ENCODE measurements around the gene SORL1-AS1.
A peak's percentile ranks its signal among the peaks of the same experiment; 100 is the strongest.

SORL1-AS1 gene

DNA sequence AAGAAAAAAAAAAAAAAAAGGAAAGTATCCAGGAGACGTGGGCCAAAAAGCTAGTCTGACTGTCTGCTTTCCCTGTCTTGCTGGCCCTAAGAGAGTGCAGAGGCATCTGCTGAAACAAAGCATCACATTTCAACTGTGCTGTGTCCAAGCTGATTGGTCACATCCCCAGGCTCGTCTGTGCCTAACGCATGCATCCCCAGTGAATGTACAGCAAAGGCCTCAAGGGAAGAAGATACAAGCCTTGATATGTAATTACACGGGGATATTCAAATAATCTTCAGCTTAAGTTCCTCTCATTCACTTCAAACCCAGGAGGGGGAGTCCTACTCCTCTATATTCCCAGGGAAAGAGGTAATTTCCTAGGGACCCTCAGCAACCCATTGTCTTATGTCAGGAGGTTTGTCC lies 6.0 kb downstream of the SORL1-AS1 start:
- Mint-ChIP-seq H3K36me3 (no peaks in the 10 kb centered on the region), H3K9me3 (no peaks in the 10 kb centered on the region), H3K4me1 (peaks cover 69% of the 10 kb centered on the region), H3K27me3 (ENCODE audit: low read depth in 3 of 3) (no peaks in the 10 kb centered on the region), H3K4me3 (no peak overlapping the region), H3K27ac (peak overlapping the region; percentile 58 to 99 (median 97))
- Histone ChIP-seq H3K79me2 (ENCODE audit: insufficient read depth, low read length) (peaks cover 12% of the 10 kb centered on the region), H3K36me3 (replicated peaks in 1 of 2; ENCODE audit: control insufficient read depth in 1 of 2, insufficient read depth in 2 of 2, low read length in 2 of 2) (no peaks in the 10 kb centered on the region), H3K27me3 (ENCODE audit: control insufficient read depth in 2 of 2, insufficient read depth in 2 of 2, low read length in 2 of 2) (no peaks in the 10 kb centered on the region), H3K9ac (ENCODE audit: insufficient read depth, low read length, poor library complexity, severe bottlenecking) (no peak overlapping the region), H4K20me1 (ENCODE audit: insufficient read depth, low read length) (no peaks in the 10 kb centered on the region), H3K4me1 (ENCODE audit: control insufficient read depth in 1 of 2, insufficient read depth in 2 of 2, low read length in 2 of 2) (peaks cover 65 to 68% of the 10 kb centered on the region in 2 donors), H2AFZ (ENCODE audit: insufficient read depth, low read depth, low read length, poor library complexity, severe bottlenecking) (peak overlapping the region; percentile 8), H3K27ac (ENCODE audit: low read depth in 1 of 2, low read length in 2 of 2) (peak overlapping the region in 1 of 2 donors; percentile 99), H3K4me2 (replicated peaks; ENCODE audit: extremely low read depth, low read length, poor library complexity, severe bottlenecking) (no peak overlapping the region), H3K9me3 (replicated peaks in 1 of 2; ENCODE audit: control insufficient read depth in 1 of 2, insufficient read depth in 1 of 2, low read length in 2 of 2) (no peaks in the 10 kb centered on the region), H3K4me3 (replicated peaks in 1 of 3; ENCODE audit: low read depth in 2 of 3, low read length in 3 of 3) (no peak overlapping the region)
- DNase-seq = no peak
- TF ChIP-seq, protein P1, sequence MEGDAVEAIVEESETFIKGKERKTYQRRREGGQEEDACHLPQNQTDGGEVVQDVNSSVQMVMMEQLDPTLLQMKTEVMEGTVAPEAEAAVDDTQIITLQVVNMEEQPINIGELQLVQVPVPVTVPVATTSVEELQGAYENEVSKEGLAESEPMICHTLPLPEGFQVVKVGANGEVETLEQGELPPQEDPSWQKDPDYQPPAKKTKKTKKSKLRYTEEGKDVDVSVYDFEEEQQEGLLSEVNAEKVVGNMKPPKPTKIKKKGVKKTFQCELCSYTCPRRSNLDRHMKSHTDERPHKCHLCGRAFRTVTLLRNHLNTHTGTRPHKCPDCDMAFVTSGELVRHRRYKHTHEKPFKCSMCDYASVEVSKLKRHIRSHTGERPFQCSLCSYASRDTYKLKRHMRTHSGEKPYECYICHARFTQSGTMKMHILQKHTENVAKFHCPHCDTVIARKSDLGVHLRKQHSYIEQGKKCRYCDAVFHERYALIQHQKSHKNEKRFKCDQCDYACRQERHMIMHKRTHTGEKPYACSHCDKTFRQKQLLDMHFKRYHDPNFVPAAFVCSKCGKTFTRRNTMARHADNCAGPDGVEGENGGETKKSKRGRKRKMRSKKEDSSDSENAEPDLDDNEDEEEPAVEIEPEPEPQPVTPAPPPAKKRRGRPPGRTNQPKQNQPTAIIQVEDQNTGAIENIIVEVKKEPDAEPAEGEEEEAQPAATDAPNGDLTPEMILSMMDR (IDR thresholded peaks at IDR 0.05) = no peak
- 80% methylated on average over 1 of the region's 4 CpGs for WGBS (ENCODE audit: insufficient coverage)
- intact Hi-C loops (cut with micrococcal nuclease) = no loop called here

DNA sequence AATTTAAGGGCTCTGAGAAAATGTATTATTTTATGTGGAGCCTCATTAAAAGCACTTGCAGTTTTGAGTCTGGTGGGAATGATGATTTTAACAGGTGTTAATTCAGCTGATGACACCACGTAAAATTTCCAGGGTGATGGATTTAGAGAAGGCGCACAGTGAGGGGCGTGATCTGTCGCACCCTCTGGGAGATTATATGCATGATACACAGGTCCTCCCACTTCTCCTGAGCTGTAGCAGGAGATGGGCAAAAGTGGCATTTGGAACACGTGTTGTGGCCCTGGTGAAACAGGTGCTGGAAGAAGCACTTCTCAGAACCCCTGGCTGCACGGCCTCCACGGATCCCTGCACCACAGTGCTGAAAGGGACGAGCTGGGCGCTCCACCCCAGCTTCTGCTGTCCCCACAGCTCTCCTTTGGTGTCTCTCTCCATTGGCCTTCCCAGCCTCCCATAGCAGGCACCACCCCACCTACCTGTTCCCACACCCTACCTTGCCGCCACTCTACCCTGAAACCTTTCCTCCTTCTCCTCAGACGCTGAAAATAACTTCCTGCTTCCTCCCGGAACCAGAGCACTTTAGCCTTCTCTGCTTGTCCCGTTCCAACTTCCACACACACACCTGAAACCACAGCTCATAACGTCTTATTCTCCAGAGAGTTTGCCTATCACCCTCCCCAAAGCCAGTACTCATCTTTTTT lies 7.5 kb downstream of the SORL1-AS1 start:
- WGBS (ENCODE audit: insufficient coverage) = 64% methylated on average over 13 of the region's 14 CpGs
- Histone ChIP-seq H3K4me1 (ENCODE audit: control insufficient read depth in 1 of 2, insufficient read depth in 2 of 2, low read length in 2 of 2) (peaks cover 50 to 53% of the 10 kb centered on the region in 2 donors), H3K27ac (ENCODE audit: low read depth in 1 of 2, low read length in 2 of 2) (no peak overlapping the region), H3K4me3 (replicated peaks in 1 of 3; ENCODE audit: low read depth in 2 of 3, low read length in 3 of 3) (no peak overlapping the region), H3K27me3 (ENCODE audit: control insufficient read depth in 2 of 2, insufficient read depth in 2 of 2, low read length in 2 of 2) (no peaks in the 10 kb centered on the region), H3K9ac (ENCODE audit: insufficient read depth, low read length, poor library complexity, severe bottlenecking) (no peak overlapping the region), H3K79me2 (ENCODE audit: insufficient read depth, low read length) (peaks cover 3% of the 10 kb centered on the region), H3K9me3 (replicated peaks in 1 of 2; ENCODE audit: control insufficient read depth in 1 of 2, insufficient read depth in 1 of 2, low read length in 2 of 2) (no peaks in the 10 kb centered on the region), H4K20me1 (ENCODE audit: insufficient read depth, low read length) (no peaks in the 10 kb centered on the region), H3K36me3 (replicated peaks in 1 of 2; ENCODE audit: control insufficient read depth in 1 of 2, insufficient read depth in 2 of 2, low read length in 2 of 2) (no peaks in the 10 kb centered on the region), H3K4me2 (replicated peaks; ENCODE audit: extremely low read depth, low read length, poor library complexity, severe bottlenecking) (peak overlapping the region; percentile 7), H2AFZ (ENCODE audit: insufficient read depth, low read depth, low read length, poor library complexity, severe bottlenecking) (peak overlapping the region; percentile 59)
- no peak for DNase-seq
- H3K27ac Mint-ChIP-seq = peak overlapping the region in 5 of 7 donors; percentile 0 to 89 (median 63)
- peaks cover 54% of the 10 kb centered on the region for H3K4me1 Mint-ChIP-seq
- no peaks in the 10 kb centered on the region for H3K36me3 Mint-ChIP-seq
- intact Hi-C loops (cut with micrococcal nuclease) = no loop called here
- TF ChIP-seq, protein P1 (IDR thresholded peaks at IDR 0.05) = no peak
- H3K4me3 Mint-ChIP-seq = peak overlapping the region in 1 of 2 donors; percentile 3
- H3K27me3 Mint-ChIP-seq (ENCODE audit: low read depth in 3 of 3) = no peaks in the 10 kb centered on the region
- no peaks in the 10 kb centered on the region for H3K9me3 Mint-ChIP-seq
